ENCODE results near the gene GPR39.

- TF ChIP-seq, protein P1, sequence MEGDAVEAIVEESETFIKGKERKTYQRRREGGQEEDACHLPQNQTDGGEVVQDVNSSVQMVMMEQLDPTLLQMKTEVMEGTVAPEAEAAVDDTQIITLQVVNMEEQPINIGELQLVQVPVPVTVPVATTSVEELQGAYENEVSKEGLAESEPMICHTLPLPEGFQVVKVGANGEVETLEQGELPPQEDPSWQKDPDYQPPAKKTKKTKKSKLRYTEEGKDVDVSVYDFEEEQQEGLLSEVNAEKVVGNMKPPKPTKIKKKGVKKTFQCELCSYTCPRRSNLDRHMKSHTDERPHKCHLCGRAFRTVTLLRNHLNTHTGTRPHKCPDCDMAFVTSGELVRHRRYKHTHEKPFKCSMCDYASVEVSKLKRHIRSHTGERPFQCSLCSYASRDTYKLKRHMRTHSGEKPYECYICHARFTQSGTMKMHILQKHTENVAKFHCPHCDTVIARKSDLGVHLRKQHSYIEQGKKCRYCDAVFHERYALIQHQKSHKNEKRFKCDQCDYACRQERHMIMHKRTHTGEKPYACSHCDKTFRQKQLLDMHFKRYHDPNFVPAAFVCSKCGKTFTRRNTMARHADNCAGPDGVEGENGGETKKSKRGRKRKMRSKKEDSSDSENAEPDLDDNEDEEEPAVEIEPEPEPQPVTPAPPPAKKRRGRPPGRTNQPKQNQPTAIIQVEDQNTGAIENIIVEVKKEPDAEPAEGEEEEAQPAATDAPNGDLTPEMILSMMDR (IDR thresholded peaks at IDR 0.05; ENCODE audit: insufficient read depth, low read length, poor library complexity, severe bottlenecking), result no peak
- no peak for TF ChIP-seq EZH2phosphoT487 (conservative IDR thresholded peaks at IDR 0.05; ENCODE audit: low read length)
Measured at GRCh38 chr2:132404056-132404455, 12.5 kb upstream of the GPR39 start.
